Fibroblast of the aortic adventitia (primary cell): ENCODE results near the gene CMTM5. TPM values are rescaled to one million over a fixed set of nuclear protein-coding genes. Genes with fewer than 3 reads are reported as not detected.

ENCODE experiments used
- DNase-seq: peaks from one replicate; pipeline ENCODE4 v3.0.0-alpha.2; 2010; ENCODE audit warnings: low read depth
- H3K4me3 ChIP-seq: 2 replicates; pipeline ENCODE4 v1.5.1; 2011; ENCODE audit warnings: low read depth, mild to moderate bottlenecking, control low read depth, low read length, moderate library complexity
- total RNA-seq: library from RNA; depleted of rRNA; stranded (reverse); fragments of >200 nt; gene quantifications from 2 replicates; pipeline ENCODE4 v1.2.3, GENCODE V29; 2012; ENCODE audit warnings: low replicate concordance
- TF ChIP-seq, protein P1 (sequence below): IDR thresholded peaks from 2 replicates; pipeline ENCODE4 v1.5.1; 2011; ENCODE audit warnings: mild to moderate bottlenecking, low read length, control low read depth, inconsistent platforms; ENCODE audit not compliant: insufficient read depth

CMTM5 gene
- total RNA-seq, 1 donor = not detected

DNA sequence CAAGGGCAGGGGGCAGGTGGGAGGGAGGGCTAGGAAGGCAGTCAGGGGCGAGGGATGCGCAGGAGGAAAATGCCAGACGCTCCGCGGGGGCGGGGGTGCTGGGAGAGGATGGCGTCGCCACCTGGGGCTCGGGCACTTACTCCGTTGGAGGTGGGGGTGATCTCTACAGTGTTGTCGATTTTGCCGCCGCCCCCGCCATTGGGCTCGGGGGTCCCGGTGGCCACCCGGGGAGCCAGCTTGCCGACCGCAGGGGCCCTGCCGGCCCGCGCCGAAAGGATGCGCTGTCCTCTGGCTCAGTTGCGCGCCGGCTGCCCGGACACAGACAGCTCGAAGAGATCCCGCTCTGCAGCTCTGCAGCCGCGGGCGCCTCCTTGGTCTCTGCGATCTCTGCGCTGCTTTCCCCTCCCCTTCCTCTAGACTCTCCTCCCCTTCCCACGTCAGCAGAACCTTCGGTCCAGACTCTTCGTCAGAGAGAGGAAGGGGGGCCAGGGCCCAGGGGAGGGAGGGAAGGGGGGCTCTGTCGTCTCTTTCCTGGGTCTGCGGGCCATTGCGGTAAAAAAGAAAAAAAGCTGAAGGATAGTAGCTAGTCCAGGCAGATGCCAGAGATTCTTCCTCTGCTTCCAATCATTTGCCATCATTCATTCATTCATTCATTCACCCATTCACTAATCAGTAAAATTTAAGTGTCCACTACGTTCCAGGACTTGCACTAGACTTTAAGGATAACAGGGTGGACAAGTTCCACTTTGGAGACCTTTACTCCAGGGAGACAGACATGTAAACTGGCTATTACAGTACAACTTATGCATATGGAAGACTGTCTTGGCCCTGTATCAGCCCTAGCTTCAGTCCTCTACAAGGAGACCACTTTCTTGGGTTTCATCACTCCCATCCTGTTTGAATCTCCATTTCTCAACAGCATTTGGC lies 24.1 kb upstream of the CMTM5 start, which contains the start of gene SLC22A17:
Gene SLC22A17 (minus strand): TSS at position 382 of the 927 bp plus-strand sequence.
- H3K4me3 ChIP-seq = peak within 1 kb of the TSS; percentile 78
- DNase-seq = peak; percentile 82
- TF ChIP-seq, protein P1, sequence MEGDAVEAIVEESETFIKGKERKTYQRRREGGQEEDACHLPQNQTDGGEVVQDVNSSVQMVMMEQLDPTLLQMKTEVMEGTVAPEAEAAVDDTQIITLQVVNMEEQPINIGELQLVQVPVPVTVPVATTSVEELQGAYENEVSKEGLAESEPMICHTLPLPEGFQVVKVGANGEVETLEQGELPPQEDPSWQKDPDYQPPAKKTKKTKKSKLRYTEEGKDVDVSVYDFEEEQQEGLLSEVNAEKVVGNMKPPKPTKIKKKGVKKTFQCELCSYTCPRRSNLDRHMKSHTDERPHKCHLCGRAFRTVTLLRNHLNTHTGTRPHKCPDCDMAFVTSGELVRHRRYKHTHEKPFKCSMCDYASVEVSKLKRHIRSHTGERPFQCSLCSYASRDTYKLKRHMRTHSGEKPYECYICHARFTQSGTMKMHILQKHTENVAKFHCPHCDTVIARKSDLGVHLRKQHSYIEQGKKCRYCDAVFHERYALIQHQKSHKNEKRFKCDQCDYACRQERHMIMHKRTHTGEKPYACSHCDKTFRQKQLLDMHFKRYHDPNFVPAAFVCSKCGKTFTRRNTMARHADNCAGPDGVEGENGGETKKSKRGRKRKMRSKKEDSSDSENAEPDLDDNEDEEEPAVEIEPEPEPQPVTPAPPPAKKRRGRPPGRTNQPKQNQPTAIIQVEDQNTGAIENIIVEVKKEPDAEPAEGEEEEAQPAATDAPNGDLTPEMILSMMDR = peak; percentile 31

DNA sequence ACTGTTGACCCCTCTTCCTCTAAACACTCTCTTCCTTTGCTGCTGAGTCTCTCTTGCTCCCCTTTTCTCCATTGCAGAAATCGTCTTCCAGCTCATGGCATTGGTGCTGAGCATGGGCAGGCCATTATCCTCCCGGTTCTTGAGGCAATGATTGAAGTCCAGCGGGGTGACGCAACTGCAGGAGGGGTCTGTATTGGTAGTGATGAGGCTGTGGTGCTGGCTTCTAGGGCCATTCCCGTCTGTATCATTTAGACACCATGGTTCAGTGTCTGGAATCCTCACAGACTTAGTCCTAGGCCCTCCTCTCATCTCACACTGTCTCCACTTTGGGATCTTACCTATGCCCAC lies 23.4 kb upstream of the CMTM5 start:
- no peak for DNase-seq
- TF ChIP-seq, protein P1 = no peak
- H3K4me3 ChIP-seq = no peak overlapping the region

DNA sequence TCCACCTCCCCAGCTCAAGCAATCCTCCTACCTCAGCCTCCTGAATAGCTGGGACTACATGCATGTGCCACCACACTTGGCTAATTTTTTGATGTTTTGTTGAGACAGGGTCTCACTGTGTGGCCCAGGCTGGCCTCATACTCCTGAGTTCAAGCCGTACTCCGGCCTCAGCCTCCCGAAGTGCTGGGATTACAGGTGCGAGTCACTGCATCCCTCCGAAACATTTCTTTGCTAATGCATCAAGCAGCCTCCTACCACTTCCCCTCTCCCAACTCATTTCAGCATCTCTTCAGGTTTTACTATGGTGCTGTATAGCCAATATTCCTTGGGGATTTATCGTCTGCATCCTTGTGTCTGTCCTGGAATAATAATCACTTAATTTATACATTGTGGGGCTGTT lies 21.9 kb upstream of the CMTM5 start:
- TF ChIP-seq, protein P1 = no peak
- H3K4me3 ChIP-seq = no peak overlapping the region
- no peak for DNase-seq

DNA sequence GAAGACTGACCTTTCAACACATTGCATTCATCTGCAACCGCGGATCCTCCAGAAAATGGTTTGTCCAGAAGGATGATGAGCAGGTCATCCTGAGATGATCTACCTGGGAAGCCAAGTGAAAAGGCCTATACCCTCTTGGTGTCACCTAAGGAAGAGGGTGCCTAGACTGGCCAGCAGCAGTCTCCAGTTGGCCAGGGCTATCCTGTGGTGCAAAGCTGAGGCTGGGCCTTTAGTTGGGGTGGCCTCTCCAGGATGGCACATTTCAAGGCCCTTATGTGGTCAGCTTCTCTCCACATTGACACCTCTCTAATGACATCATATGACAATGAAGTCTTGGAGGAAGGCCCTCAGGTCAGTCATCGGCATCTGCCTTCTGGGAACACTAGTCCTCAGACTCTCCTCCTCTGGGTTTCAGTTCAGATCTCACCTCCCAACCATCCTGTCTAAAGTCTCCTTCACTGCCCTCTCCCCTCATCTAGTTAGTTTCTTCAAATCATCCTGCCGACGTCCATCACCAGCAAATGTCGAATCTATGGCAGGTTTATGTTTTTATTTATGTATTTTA lies 20.9 kb upstream of the CMTM5 start:
- TF ChIP-seq, protein P1 = no peak
- H3K4me3 ChIP-seq = no peak overlapping the region
- DNase-seq = no peak

DNA sequence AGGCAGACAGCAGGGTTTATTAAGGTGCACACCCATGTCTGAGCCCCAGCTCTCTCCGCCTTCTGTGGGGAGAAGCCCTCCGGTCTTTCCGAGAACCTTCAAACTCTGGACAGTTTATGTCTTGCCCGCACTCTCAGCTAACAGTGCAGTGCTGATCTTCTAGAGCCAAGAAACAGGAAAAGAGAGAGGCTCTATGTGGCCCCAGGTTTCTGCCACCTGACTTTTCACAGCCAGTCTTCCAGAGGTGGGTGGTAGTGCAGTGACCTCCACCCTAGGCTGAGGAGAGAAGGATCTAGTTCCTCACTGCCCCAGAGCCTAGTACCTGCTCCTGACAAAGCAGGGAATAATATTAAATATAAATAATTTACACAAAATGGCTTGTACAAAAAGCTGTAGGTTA lies 20.2 kb upstream of the CMTM5 start:
- no peak overlapping the region for H3K4me3 ChIP-seq
- TF ChIP-seq, protein P1 = no peak
- DNase-seq = no peak

DNA sequence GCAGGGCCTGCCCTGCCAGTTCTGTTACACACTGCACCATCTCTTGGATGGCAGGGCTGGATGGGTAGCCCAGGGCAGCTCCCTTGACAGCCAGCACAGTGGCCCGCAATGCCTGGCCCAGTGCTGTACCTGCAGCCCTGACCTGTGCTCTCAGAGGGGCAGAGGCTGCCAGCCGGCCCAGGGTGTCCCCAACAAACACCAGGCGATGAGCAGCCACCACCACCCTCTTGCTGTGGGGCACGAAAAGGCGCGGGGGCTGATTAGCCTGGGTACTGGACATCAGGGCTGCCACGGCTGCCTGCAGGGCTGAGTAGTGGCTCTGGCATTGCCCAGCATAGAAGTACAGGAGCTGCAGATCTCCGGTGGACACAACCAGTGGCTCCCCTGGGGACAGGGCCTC lies 19.6 kb upstream of the CMTM5 start:
- H3K4me3 ChIP-seq = no peak overlapping the region
- no peak for DNase-seq
- TF ChIP-seq, protein P1 = no peak

DNA sequence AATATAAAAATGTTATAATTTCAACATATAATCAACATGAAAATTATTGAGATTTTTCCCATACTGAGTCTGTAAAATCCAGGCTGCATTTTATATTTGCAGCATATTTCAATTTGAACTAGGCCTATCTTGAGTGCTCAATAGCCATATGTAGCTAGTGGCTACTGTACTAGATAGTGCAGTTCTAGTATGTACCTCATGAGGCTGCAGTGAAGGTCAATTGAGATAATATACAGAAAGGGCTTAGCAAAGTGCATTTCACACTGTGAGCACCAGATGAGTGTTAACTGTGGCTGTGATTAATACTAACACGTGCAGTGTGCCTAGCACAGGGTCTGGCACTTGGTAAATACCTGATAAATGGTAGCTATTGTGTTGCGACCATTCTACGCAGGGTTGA lies 18.8 kb upstream of the CMTM5 start:
- TF ChIP-seq, protein P1 = no peak
- no peak overlapping the region for H3K4me3 ChIP-seq
- no peak for DNase-seq
